HG02852 (cell line): Measurements from ENCODE around the gene IQSEC1.
"Not testable (repeated sequence)": the region's sequence is repeated elsewhere in the genome, so short reads cannot be mapped to it uniquely, and the experiment has no call there.

Source experiments
- ATAC-seq: cut with Tn5 transposase; IDR thresholded peaks from one replicate; pipeline ENCODE4 v1.9.1; 2021; ENCODE audit warnings: mild to moderate bottlenecking, moderate library complexity; ENCODE audit not compliant: unreplicated experiment

Gene IQSEC1

GRCh38 chr3:12882336-12883310, 190.6 kb downstream of the IQSEC1 start:
- no peak for ATAC-seq

- not testable (repeated sequence) for ATAC-seq
Observed at GRCh38 chr3:12881858-12882257, 191.4 kb downstream of the IQSEC1 start.

DNA sequence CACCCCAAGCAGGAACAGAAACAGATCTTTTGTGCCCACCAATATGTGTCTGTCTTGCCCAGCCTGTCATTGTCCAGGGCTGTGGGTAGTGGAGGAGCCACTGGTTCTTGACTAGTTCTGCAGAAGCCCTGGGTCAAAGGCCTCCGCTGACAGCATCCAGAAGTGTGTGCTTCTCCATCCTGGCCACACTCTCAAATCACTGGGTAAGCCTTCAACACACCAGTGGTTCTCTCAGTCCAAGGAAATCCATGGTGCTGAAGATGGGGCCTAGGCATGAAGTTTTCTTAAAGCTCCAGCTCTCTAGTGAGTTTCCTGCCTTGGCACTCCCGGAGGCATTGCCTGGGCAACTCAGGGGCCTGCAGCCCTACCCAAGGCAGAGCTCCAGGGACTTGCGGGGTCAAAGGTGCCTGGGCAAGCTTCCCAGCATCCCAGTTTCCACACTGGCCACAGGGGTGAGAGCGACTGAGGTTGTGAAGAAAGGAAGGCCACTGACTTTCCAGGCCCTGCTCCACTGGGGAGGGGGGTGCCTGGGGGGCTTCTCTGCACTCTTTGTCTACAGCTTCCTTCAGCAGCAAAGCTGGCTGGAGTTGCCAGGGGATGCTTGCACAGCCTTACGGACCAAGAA, 193.9 kb downstream of the IQSEC1 start:
- no peak for ATAC-seq

- ATAC-seq = not testable (repeated sequence)
Observed at GRCh38 chr3:12878758-12879157, 194.5 kb downstream of the IQSEC1 start.

GRCh38 chr3:12878141-12878574, 195.1 kb downstream of the IQSEC1 start:
- no peak for ATAC-seq

DNA sequence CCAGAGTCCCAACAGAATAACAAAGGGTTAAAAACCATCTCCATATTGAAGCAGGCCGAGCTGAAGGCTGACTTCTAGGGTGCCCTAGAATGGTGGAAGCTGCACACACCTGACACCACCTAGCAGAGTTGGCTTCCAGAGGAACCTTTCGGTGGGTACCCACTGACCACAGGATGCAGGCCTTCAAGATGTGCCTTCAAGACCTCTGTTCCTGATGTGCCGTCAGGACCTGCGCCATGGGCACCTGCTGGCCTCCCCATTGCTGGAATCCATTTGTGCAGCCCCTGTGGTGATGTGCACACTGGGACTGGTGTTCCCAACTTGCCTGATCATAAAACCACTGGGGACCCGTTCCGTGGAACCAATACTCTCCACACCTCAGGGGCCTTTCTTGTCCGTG, 196.2 kb downstream of the IQSEC1 start:
- no peak for ATAC-seq

GRCh38 chr3:12875857-12876836, 197.1 kb downstream of the IQSEC1 start:
- no peak for ATAC-seq

DNA sequence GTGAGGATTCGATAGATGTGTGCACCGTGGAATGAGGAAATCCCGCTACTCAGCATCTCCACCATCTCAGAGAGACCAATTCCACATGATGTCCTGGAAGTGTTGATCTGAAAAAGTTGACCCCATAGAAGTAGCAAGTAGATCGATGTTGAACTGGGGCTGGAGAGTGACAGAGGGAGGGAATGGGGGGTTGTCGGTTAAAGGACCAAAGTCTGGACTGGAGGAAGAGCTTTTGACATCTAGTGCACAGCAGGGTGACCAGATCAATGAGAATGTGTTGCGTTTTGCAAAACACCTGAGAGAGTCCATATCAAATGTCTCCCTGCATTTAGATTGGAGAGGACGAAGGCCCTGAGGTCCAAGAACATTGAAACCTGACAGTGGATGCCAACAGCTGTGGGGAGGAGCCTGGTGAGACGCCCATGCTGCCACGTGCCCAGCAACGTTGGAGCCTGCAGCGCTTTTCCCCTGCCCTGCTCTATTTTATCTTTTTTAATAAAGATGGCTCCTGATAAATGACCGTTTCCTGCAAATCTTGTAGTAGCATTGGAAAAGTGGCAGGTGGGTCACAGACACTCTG, 201.7 kb downstream of the IQSEC1 start:
- no peak for ATAC-seq

DNA sequence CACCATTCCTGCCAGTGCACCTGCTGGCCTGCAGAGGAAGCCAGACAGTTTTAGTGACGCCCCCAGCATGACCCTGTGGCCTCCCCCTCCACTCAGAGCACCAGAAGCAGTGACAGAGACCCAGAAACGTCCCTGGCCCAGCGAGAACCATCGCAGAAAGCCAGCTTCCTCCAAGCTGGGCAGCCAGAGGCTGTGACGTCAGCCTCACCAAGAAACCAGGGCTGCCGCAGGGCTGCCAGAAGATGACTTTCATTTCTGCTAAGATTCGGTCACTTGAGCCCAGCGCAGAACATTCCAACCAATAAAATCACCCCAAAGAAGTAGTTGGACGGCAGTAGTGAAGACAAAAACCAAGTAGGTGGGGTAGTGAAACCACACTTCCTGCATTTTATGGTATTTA, 202.3 kb downstream of the IQSEC1 start:
- peak; percentile 42 for ATAC-seq

DNA sequence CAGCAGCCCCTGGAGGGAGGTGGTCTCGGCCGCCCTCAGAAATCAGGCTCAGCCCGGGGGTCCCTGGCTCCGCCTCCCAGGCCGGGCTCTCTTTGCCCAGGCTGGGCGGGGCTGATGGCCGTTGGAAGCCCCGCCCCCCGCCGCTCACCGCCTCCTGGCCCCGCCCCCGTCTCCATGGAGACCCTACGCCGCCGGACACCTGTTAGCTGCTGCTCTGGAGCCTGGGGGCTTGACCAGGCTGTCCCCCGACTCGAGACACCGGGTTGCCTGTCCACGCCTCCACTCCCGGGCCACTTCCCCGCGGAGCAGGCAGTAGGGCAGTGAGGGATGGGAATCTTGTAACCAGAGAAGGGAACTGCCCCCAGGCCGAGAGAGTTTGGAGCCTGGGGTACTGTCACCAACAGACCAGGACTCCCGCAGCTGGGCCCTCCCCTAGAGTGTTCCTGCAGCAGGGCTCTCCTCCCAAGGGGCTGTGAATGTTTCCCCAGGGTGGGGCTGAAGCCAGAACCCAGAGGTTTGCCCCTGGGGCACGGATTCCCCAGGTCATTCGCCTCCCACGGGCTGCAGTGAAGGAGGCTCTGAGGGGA, 204.1 kb downstream of the IQSEC1 start:
- ATAC-seq = peak; percentile 47

GRCh38 chr3:12868039-12869034, 204.9 kb downstream of the IQSEC1 start:
- ATAC-seq = peak; percentile 60

- ATAC-seq = no peak
Observed at GRCh38 chr3:12866836-12867235, 206.4 kb downstream of the IQSEC1 start.

GRCh38 chr3:12865271-12865670, 208.0 kb downstream of the IQSEC1 start:
- ATAC-seq = no peak

GRCh38 chr3:12862387-12862786, 210.8 kb downstream of the IQSEC1 start:
- ATAC-seq = no peak

DNA sequence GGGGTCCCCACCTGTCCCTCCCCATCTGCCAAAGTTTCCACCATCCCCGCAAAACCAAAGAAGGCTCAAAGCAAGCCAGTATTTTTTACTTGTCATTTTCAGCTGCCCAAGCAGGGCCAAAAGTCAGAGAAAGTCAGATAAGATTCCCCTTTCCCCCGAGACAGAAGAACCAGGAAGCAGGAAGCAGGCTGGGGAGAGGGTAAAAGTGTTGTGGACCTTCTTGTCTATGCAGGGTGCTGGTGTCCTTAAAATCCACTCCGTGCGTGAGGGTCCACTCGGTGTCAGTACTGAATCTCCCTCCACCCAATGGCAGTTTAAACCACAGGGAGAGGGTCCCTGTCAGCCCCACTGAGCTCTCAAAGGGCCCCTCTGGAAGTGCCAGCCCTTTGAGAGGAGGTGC, 211.6 kb downstream of the IQSEC1 start:
- no peak for ATAC-seq

- no peak for ATAC-seq
Observed at GRCh38 chr3:12859840-12860239, 213.4 kb downstream of the IQSEC1 start.

DNA sequence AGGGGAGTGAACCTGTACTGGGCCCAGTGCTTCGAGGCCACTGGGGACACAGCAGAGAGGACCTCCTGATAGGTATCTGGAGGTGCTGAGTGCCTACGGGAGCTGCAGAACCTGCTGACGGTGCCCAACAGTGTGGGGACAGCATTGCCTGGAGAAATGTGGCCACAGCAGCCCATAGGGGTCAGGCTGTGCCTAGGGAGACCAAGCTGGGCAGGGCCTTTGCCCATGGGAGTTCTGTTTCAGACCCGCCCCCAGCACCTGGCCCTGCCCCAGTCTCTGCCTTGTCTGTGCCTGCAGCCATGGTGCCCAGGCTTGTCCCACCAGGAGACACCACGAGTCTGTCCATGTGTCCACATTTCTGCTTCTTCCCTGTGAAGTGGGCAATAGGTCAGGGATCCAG, 216.6 kb downstream of the IQSEC1 start:
- no peak for ATAC-seq

DNA sequence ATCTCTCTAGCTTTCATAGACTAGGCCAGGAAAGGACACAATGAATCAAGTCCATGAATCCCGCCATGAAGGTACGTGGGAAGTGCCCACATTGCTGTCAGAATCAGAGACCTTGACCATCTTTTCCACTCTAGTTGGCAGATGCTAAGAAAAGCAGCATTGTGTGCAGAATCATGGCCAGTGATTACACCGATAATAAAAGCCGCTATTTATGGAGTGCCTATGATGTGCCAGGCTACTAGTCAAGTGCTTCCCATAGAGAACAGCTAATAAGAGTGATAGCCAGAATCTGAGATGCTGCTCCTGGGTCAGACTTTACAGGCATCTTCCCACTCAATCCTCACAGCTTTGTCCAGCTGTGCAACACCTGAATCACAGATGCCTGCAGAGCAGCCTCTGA, 218.7 kb downstream of the IQSEC1 start:
- no peak for ATAC-seq

DNA sequence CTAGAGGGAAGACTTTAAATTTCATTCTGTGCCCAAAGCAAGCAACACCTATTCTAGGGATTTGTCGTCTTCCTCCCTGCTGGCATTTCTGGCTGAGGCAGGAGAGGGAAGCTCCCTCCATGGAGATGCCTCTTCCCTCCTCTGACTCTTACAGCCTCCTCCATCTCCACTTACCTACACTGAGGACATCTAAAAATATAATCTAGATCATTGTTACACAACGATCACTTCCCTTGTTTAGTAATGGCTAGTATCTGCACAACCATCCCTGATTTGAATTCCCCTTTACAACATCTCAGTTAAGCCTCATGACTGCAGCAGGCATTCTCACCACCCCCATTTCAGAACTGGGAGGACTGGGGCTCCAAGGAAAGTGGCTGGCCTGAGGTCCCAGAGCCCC, 219.4 kb downstream of the IQSEC1 start:
- not testable (repeated sequence) for ATAC-seq
